ENCODE data around the gene TMEM109.

GRCh38 chr11:60941371-60942119 lies 27.6 kb downstream of the TMEM109 start:
- TF ChIP-seq CTCF (IDR thresholded peaks at IDR 0.05): no peak
- no peak for TF ChIP-seq POLR2A (IDR thresholded peaks at IDR 0.05)
